ENCODE results near the gene MAGEF1.

MAGEF1 gene

GRCh38 chr3:184693011-184693975 is 18.6 kb downstream of the MAGEF1 start:
- no peaks in the 10 kb centered on the region for H3K9me3 Mint-ChIP-seq
- peaks cover 6% of the 10 kb centered on the region for H3K4me1 Mint-ChIP-seq (ENCODE audit: low read depth)
- no peak overlapping the region for H3K27ac Mint-ChIP-seq
- no peaks in the 10 kb centered on the region for H3K36me3 Mint-ChIP-seq (ENCODE audit: low read depth)
- H3K27me3 Mint-ChIP-seq: no peaks in the 10 kb centered on the region
- H3K4me3 Mint-ChIP-seq: no peak overlapping the region

DNA sequence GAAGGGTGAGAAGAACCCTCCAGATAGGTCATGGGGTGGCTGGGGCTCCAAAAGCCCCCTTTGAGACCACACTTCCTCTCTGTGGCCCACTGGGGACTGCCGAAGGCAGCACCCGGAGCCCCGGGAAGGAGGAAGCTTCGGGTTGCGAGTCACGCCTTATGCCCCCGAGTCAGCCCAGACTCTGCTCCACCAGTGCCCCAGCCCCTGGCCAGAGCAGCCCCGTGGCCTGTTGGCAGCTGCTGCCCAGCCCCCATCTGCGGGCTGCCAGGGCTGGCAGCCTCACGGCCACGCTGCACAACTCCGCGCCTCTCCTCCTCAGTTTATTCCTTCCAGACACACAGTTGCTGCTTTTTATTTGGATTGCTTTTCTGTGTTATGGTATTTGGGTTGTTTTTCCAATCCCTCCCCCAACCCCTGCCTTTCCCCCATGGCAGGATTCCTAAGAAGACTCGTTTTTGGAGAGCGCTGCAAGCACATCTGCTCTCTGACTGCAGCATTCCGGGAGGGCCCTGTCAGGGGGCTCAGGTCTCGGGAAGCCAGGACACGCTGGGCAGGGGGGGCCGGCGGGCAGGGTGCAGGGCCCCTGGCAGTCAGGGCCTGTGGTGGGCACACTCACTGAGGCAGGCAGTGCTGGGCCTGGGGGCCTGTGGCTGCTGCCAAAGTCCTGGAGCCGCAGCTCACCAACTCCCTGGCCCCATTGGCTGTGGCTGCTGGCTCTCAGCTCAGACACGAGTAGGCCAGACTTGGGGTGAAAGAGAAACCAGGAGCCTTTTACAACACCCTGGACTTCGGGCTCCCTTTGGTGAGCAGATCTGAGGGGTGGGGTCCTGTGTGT is 20.2 kb downstream of the MAGEF1 start:
- Mint-ChIP-seq H3K9me3 (no peaks in the 10 kb centered on the region), H3K4me1 (ENCODE audit: low read depth) (peaks cover 11% of the 10 kb centered on the region), H3K27ac (no peak overlapping the region), H3K4me3 (no peak overlapping the region), H3K36me3 (ENCODE audit: low read depth) (no peaks in the 10 kb centered on the region), H3K27me3 (no peaks in the 10 kb centered on the region)

GRCh38 chr3:184690192-184690883 is 21.5 kb downstream of the MAGEF1 start:
- peaks cover 3% of the 10 kb centered on the region for H3K27me3 Mint-ChIP-seq
- H3K4me3 Mint-ChIP-seq: no peak overlapping the region
- H3K27ac Mint-ChIP-seq: no peak overlapping the region
- H3K36me3 Mint-ChIP-seq (ENCODE audit: low read depth): no peaks in the 10 kb centered on the region
- H3K4me1 Mint-ChIP-seq (ENCODE audit: low read depth): peaks cover 11% of the 10 kb centered on the region
- no peaks in the 10 kb centered on the region for H3K9me3 Mint-ChIP-seq

DNA sequence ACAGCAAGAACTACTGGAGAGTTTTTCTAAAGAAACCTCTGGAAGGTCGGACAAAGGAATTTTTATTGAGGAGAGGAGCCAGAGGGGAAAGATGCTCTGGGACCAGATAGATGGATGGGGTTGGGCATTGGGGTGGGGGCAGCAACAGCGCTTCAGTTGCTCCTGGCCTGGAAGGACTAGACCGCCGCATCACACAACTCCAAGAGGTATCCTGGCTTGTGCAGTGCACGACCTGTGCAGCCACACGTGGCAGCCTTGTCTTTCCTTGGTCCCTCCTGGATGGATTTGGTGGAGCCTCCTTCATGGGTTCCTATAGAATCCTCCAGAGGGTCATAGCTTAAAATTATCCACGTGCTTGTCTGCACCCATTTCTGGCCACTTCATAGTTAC is 23.0 kb downstream of the MAGEF1 start:
- no peaks in the 10 kb centered on the region for H3K9me3 Mint-ChIP-seq
- H3K36me3 Mint-ChIP-seq (ENCODE audit: low read depth): no peaks in the 10 kb centered on the region
- H3K27me3 Mint-ChIP-seq: peaks cover 3% of the 10 kb centered on the region
- H3K4me1 Mint-ChIP-seq (ENCODE audit: low read depth): peaks cover 11% of the 10 kb centered on the region
- H3K4me3 Mint-ChIP-seq: no peak overlapping the region
- H3K27ac Mint-ChIP-seq: no peak overlapping the region

DNA sequence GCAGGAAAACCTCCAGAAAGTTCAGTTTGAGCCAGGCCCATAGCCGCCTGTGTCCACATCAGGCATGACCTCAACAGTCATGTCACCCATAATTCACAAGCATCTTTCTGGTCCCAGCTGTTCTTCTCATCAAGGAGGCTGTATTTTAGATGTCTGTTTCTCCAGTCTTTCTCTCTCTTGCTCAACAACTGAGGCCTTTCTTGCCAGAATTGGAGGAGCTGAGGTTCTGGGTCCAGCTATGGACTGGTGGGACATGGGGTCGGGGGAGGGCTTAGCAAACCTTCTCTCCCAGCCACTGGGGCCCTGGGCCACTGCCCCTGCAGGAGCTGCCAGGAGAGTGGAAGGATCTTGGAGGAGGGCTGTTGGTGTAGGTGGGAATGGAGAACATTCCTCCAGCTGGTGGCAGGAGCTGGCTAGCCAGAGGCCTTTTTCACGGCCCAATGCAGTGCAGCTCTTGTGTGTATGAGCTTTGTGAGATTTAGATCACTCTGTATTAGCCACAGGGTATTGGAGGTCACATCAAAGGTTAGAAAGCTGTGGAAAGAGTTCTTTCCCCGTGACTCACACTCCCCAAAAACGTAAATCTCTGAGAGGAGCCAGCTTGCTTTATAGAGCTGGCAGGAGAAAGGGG is 23.5 kb downstream of the MAGEF1 start:
- H3K27me3 Mint-ChIP-seq: peaks cover 3% of the 10 kb centered on the region
- peaks cover 11% of the 10 kb centered on the region for H3K4me1 Mint-ChIP-seq (ENCODE audit: low read depth)
- H3K27ac Mint-ChIP-seq: no peak overlapping the region
- no peaks in the 10 kb centered on the region for H3K36me3 Mint-ChIP-seq (ENCODE audit: low read depth)
- no peaks in the 10 kb centered on the region for H3K9me3 Mint-ChIP-seq
- H3K4me3 Mint-ChIP-seq: no peak overlapping the region

- H3K4me3 Mint-ChIP-seq: no peak overlapping the region
- H3K27me3 Mint-ChIP-seq: peaks cover 3% of the 10 kb centered on the region
- no peak overlapping the region for H3K27ac Mint-ChIP-seq
- H3K9me3 Mint-ChIP-seq: no peaks in the 10 kb centered on the region
- no peaks in the 10 kb centered on the region for H3K36me3 Mint-ChIP-seq (ENCODE audit: low read depth)
- H3K4me1 Mint-ChIP-seq (ENCODE audit: low read depth): peaks cover 11% of the 10 kb centered on the region
These were observed 24.4 kb downstream of the MAGEF1 start for GRCh38 chr3:184687363-184688015.

GRCh38 chr3:184685646-184686045 is 26.2 kb downstream of the MAGEF1 start:
- Mint-ChIP-seq H3K9me3 (no peaks in the 10 kb centered on the region), H3K36me3 (ENCODE audit: low read depth) (no peaks in the 10 kb centered on the region), H3K27ac (no peak overlapping the region), H3K4me1 (ENCODE audit: low read depth) (peaks cover 6% of the 10 kb centered on the region), H3K4me3 (no peak overlapping the region), H3K27me3 (peaks cover 3% of the 10 kb centered on the region)

DNA sequence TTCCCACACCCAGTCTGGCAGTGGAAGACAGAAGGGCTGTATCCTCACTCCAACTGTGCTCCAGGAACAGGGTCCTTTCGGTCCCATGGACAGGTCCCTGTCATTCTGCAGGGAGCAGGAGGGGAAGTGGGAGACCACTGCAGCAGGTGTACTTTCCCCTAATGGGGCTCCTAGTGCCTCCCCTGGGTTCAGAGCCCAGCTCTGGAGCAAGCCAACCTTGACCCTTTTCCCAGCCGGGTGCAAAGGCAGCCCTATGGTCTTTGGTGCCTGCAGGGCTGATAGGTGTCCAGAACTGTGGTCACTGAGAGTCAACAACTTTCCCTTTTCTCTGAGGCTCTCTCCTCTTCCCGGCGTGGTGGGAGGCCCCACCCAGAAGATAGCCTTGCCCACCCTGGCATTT is 26.8 kb downstream of the MAGEF1 start:
- Mint-ChIP-seq H3K4me3 (no peak overlapping the region), H3K27ac (no peak overlapping the region), H3K9me3 (no peaks in the 10 kb centered on the region), H3K4me1 (ENCODE audit: low read depth) (peaks cover 5% of the 10 kb centered on the region), H3K27me3 (peaks cover 3% of the 10 kb centered on the region), H3K36me3 (ENCODE audit: low read depth) (no peaks in the 10 kb centered on the region)

DNA sequence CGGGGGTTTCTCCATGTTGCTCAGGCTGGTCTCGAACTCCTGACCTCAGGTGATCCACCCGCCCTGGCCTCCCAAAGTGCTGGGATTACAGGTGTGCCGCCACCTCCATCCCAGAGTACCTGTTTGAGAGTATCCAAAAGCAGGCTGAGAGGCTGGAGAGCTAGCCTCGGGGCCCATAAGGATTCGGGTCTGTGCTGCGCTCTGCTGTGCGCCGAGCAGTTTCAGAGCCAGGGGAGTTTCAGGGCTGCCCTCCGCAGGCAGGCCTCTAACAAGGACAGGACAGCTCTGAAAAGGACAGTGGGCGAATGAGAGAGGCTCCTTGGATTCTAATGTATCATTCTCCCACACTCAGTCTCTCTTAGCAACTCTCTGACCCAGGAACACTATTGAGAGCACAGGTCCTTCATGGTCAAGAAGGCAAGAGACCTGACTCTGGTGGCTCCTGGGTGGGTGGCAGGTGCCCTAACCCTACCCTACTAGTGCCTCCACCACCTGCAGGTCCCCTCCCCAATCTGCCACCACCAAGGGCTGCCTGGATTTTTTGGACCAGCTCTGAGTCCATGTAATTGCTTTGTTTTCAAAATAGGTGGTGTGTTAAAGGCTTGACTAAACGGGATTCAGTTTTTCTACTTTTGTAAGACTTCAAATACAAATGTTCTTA is 27.8 kb downstream of the MAGEF1 start:
- Mint-ChIP-seq H3K27ac (no peak overlapping the region), H3K36me3 (ENCODE audit: low read depth) (no peaks in the 10 kb centered on the region), H3K9me3 (no peaks in the 10 kb centered on the region), H3K27me3 (peaks cover 3% of the 10 kb centered on the region), H3K4me3 (no peak overlapping the region), H3K4me1 (ENCODE audit: low read depth) (peaks cover 5% of the 10 kb centered on the region)

- Mint-ChIP-seq H3K9me3 (no peaks in the 10 kb centered on the region), H3K36me3 (ENCODE audit: low read depth) (no peaks in the 10 kb centered on the region), H3K4me1 (ENCODE audit: low read depth) (peaks cover 5% of the 10 kb centered on the region), H3K27me3 (peaks cover 3% of the 10 kb centered on the region), H3K4me3 (no peak overlapping the region), H3K27ac (no peak overlapping the region)
These were observed 28.6 kb downstream of the MAGEF1 start for GRCh38 chr3:184683234-184683633.

GRCh38 chr3:184682671-184683070 is 29.2 kb downstream of the MAGEF1 start:
- Mint-ChIP-seq H3K36me3 (ENCODE audit: low read depth) (no peaks in the 10 kb centered on the region), H3K27ac (no peak overlapping the region), H3K9me3 (no peaks in the 10 kb centered on the region), H3K4me1 (ENCODE audit: low read depth) (peaks cover 3% of the 10 kb centered on the region), H3K4me3 (no peak overlapping the region), H3K27me3 (peaks cover 3% of the 10 kb centered on the region)

DNA sequence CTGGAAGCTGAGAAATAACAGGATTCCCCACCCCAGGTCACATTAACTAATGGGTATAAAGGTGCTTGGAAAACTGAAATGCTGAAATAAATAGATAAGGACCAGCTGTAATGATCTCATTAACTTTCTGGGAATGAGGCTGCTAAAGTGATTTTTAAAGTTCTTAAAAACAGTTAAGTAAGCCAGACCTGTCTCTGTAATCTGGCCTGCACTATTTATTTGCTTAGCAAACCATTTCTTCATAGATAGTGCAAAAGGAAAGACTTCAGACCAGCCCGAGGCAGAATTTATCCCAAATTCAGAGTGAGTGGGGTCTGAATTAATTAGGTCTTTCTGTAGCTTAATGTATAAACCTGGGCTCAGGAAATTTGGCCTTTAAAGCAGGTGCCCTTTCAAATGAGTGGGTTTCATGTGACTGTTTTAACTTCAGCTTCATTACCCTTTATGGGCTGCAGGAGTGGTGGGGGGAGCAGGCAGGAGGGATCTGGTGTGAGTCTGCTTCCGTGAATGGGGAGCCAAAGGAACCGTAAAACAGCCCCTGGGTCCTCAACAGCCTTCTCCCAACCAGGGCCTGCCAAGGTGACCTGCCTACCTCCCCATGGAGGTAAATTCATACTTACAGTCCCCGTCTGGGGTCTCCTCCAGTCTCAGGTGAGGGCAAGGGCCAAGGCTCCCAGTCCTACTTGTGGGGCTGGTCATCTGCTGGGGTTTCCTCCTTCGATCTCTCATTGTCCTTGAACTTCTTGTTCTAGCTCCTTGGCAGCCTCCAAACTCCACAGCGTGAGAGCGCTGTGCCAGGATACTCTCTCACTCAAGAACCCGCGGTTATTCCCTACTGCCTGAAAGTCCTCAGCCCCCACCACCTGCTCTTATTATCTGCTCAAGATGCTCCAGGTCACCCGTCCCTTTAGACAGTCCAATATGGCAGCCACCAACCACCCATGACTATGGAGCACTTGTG is 31.2 kb downstream of the MAGEF1 start:
- H3K36me3 Mint-ChIP-seq (ENCODE audit: low read depth): no peaks in the 10 kb centered on the region
- H3K27ac Mint-ChIP-seq: no peak overlapping the region
- H3K4me3 Mint-ChIP-seq: no peak overlapping the region
- H3K27me3 Mint-ChIP-seq: peaks cover 7% of the 10 kb centered on the region
- H3K4me1 Mint-ChIP-seq (ENCODE audit: low read depth): peaks cover 5% of the 10 kb centered on the region
- no peaks in the 10 kb centered on the region for H3K9me3 Mint-ChIP-seq
